WERI-Rb-1 (cell line): ENCODE measurements around the gene FAHD2A.
"Not testable (repeated sequence)": the region's sequence is repeated elsewhere in the genome, so short reads cannot be mapped to it uniquely, and the experiment has no call there.

ENCODE experiments used
- DNase-seq: peaks from one replicate; pipeline ENCODE4 v3.0.0-alpha.2; 2020
- H3K27ac ChIP-seq: fragments of 250-450 bp; sonication (Bioruptor Pico); 2 replicates; pipeline ENCODE4 v1.5.1; 2020; ENCODE audit warnings: mild to moderate bottlenecking, moderate library complexity
- H3K27me3 ChIP-seq: fragments of 250-450 bp; sonication (Bioruptor Pico); 2 replicates; pipeline ENCODE4 v1.5.1; 2021; ENCODE audit warnings: mild to moderate bottlenecking, low read depth, moderate library complexity; ENCODE audit not compliant: insufficient read depth, severe bottlenecking
- H3K36me3 ChIP-seq: fragments of 250-450 bp; sonication (Bioruptor Pico); 2 replicates; pipeline ENCODE4 v1.5.1; 2020; ENCODE audit warnings: mild to moderate bottlenecking, moderate library complexity
- H3K4me3 ChIP-seq: 2 replicates; pipeline ENCODE4 v1.5.1; 2011; ENCODE audit warnings: low read depth, mild to moderate bottlenecking, control low read depth, low read length
- H3K9me3 ChIP-seq: fragments of 250-450 bp; sonication (Bioruptor Pico); 2 replicates; pipeline ENCODE4 v1.5.1; 2021; ENCODE audit warnings: mild to moderate bottlenecking, moderate library complexity; ENCODE audit not compliant: severe bottlenecking
- TF ChIP-seq, protein P1 (sequence below): IDR thresholded peaks from 2 replicates; pipeline ENCODE4 v1.5.1; 2011; ENCODE audit warnings: low read depth, mild to moderate bottlenecking, control low read depth, inconsistent platforms, low read length

Gene FAHD2A

DNA sequence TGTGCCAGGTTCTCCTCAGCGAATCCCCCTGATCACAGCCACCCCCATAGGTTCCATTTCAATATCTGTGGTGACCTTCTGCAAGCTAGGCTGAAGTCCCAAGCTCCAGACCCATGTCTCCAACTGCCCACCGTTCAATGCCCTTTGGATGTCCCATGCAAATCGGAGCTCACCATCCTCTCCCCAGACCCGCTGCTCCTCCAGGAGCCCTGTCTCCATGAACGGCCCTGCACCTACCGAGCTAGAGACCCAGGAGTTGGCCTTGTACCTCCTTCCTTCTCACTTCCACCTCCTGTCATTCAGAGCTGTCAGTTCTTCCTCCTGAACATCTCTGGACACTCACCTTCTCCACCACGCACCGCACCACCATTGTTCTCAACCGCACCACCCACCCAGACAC is 1.0 kb upstream of the FAHD2A start:
- H3K9me3 ChIP-seq: no peaks in the 10 kb centered on the region
- DNase-seq: no peak
- H3K36me3 ChIP-seq: peaks cover 4% of the 10 kb centered on the region; the same call in 1 of the 2 replicates
- no peak overlapping the region for H3K27ac ChIP-seq
- no peaks in the 10 kb centered on the region for H3K27me3 ChIP-seq
- peak overlapping the region; percentile 89 for H3K4me3 ChIP-seq
- TF ChIP-seq, protein P1, sequence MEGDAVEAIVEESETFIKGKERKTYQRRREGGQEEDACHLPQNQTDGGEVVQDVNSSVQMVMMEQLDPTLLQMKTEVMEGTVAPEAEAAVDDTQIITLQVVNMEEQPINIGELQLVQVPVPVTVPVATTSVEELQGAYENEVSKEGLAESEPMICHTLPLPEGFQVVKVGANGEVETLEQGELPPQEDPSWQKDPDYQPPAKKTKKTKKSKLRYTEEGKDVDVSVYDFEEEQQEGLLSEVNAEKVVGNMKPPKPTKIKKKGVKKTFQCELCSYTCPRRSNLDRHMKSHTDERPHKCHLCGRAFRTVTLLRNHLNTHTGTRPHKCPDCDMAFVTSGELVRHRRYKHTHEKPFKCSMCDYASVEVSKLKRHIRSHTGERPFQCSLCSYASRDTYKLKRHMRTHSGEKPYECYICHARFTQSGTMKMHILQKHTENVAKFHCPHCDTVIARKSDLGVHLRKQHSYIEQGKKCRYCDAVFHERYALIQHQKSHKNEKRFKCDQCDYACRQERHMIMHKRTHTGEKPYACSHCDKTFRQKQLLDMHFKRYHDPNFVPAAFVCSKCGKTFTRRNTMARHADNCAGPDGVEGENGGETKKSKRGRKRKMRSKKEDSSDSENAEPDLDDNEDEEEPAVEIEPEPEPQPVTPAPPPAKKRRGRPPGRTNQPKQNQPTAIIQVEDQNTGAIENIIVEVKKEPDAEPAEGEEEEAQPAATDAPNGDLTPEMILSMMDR: no peak

- TF ChIP-seq, protein P1: 0 out of 2 replicates have a peak, but pooled peaks have one; percentile 6
- peak; percentile 33 for DNase-seq
- H3K27ac ChIP-seq: peak overlapping the region; percentile 82
- not testable (repeated sequence) for H3K36me3 ChIP-seq, H3K9me3 ChIP-seq, H3K27me3 ChIP-seq
- peak overlapping the region; percentile 89 for H3K4me3 ChIP-seq
Measured at GRCh38 chr2:95402004-95402369, 521 bp upstream of the FAHD2A start.

GRCh38 chr2:95403204-95403721 is 755 bp downstream of the FAHD2A start:
- H3K36me3 ChIP-seq, H3K27me3 ChIP-seq, H3K9me3 ChIP-seq: not testable (repeated sequence)
- TF ChIP-seq, protein P1: peak; percentile 43
- peak overlapping the region; percentile 89 for H3K4me3 ChIP-seq
- peak; percentile 52 for DNase-seq
- peak overlapping the region; percentile 82; the same call in 1 of the 2 replicates for H3K27ac ChIP-seq

DNA sequence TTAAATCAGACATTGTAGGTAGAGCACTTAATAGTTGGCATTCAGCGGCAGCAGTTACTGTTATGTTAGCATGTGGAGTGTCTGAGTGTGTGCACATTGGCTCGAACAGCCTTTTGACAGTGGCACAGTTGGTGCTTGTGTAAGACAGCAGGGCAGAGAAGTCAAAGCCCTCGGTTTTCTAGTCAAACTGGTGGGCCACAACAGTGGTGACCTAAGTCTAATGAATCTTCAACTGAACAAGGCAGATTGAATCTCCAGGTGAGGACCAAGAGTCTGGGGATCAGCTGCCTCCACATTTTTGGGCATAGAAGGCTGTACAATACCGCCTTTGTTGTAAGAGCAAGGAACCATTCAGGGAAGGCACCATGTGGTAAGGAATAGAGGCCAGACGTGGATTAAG is 1.3 kb downstream of the FAHD2A start:
- not testable (repeated sequence) for H3K36me3 ChIP-seq, H3K27me3 ChIP-seq, H3K27ac ChIP-seq, H3K4me3 ChIP-seq, H3K9me3 ChIP-seq, DNase-seq

DNA sequence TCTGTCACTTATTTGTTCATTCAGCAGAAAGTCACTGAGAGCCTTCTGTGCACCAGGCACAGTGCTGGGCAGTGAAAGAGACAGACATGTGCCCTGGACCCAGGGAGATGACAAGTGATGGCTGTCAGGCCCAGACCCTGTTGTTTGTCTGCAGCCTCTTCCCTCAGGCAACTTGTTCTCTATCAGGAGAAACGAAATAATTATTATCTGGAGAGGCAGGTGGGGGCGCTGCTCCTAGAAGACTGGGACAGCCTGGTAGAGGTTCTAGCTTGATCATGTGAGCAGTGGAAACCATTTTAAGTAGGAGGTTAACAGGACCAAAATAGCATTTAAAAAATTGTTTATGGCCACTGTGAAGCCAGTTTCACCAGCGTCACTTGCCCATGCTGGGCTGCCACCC is 2.2 kb downstream of the FAHD2A start:
- not testable (repeated sequence) for H3K9me3 ChIP-seq, H3K27me3 ChIP-seq, H3K27ac ChIP-seq, H3K4me3 ChIP-seq, H3K36me3 ChIP-seq, DNase-seq

- not testable (repeated sequence) for DNase-seq, H3K27ac ChIP-seq, H3K27me3 ChIP-seq, H3K36me3 ChIP-seq, H3K4me3 ChIP-seq, H3K9me3 ChIP-seq
Measured at GRCh38 chr2:95411239-95411638, 8.7 kb downstream of the FAHD2A start.

DNA sequence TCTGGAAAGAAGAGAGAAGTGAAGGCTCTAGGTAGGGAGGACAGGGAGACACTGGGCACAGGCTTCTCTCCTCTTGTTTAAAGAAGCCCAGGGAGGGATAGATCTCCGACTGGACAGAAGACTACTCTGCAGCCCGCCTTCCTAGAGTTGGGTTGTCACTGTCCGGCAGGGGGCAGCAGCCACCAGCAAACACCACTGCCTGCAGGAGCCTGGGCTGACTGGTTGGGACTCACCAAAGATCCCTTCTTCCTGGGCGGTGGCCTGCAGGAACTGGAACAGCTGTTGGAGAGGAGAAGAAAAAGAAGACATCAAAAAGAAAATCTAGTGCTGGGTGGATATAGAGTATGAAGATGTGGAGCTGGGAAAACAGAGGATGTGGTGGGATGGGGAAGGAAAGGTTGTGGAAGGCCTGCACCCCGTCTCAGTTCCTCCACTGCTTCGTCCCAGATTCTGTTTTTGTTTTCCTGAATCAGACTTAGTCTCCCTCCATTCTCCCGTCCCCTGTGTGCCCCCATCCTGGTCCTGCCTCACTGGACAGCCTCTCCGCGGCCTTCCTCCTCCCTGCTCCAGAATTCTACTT is 11.6 kb downstream of the FAHD2A start:
- not testable (repeated sequence) for H3K27me3 ChIP-seq, H3K9me3 ChIP-seq, H3K4me3 ChIP-seq, H3K36me3 ChIP-seq, H3K27ac ChIP-seq
- TF ChIP-seq, protein P1: peak; percentile 78
- peak; percentile 87 for DNase-seq

DNA sequence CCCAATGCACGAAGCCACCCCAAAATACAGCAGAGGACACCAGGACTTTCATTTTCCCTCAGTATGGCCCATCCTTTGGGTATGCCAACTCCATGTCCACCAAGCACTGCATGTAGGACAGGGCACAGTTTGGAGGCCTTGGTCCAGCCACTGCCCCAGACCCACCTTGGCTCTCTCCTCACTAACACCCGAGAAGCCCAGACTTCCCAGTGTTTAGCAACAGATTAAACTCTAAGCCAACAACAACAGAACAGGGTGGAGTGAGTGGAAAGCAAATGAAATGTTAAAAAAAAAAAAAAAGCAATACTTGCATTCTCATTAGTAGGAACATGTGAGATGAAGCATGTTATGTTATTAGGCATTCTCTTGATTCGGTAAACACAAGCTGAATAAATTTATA is 12.6 kb downstream of the FAHD2A start:
- not testable (repeated sequence) for H3K36me3 ChIP-seq, DNase-seq, H3K27ac ChIP-seq, H3K27me3 ChIP-seq, H3K9me3 ChIP-seq, H3K4me3 ChIP-seq

GRCh38 chr2:95415561-95415960 is 13.1 kb downstream of the FAHD2A start:
- H3K4me3 ChIP-seq, H3K27me3 ChIP-seq, DNase-seq, H3K36me3 ChIP-seq, H3K27ac ChIP-seq, H3K9me3 ChIP-seq: not testable (repeated sequence)

- H3K27ac ChIP-seq, H3K36me3 ChIP-seq, DNase-seq, H3K27me3 ChIP-seq, H3K9me3 ChIP-seq, H3K4me3 ChIP-seq: not testable (repeated sequence)
Measured at GRCh38 chr2:95427196-95427867, 24.8 kb downstream of the FAHD2A start.
